HCT116 (cell line): ENCODE data around the gene ACACA.

Experiments
- CTCF ChIP-seq, 3 experiments: fragments of 200-600 bp in 1 of 3; sonication (generic) in 1 of 3; IDR thresholded peaks in 2 of 3; conservative IDR thresholded peaks in 1 of 3; 2 replicates each; pipeline ENCODE4 v1.5.1; 2012 to 2017; ENCODE audit warnings: low read depth in 2 of 3, low read length in 2 of 3, antibody characterized with exemption in 1 of 3, borderline replicate concordance in 1 of 3, control low read depth in 1 of 3, mild to moderate bottlenecking in 1 of 3, mixed read lengths in 1 of 3, mixed run types in 1 of 3, moderate library complexity in 1 of 3; ENCODE audit not compliant: insufficient read depth in 1 of 3
- EZH2phosphoT487 ChIP-seq: fragments of 200-600 bp; IDR thresholded peaks from 2 replicates; pipeline ENCODE4 v1.6.1; 2018; ENCODE audit warnings: antibody characterized with exemption, borderline replicate concordance
- POLR2AphosphoS5 ChIP-seq: IDR thresholded peaks from 2 replicates; pipeline ENCODE4 v1.6.1; 2011; ENCODE audit warnings: mild to moderate bottlenecking, low read depth, low read length, moderate library complexity
- RAD21 ChIP-seq: IDR thresholded peaks from 2 replicates; pipeline ENCODE4 v1.6.1; 2012; ENCODE audit warnings: low read depth, mild to moderate bottlenecking
- SIN3A ChIP-seq: IDR thresholded peaks from 2 replicates; pipeline ENCODE4 v1.6.1; 2012; ENCODE audit warnings: low read depth
- SP1 ChIP-seq: IDR thresholded peaks from 2 replicates; pipeline ENCODE4 v1.6.1; 2012; ENCODE audit warnings: low read depth

- TF ChIP-seq CTCF (IDR thresholded peaks at IDR 0.05 in 2 of 3, conservative IDR thresholded peaks at IDR 0.05 in 1 of 3; ENCODE audit: borderline replicate concordance in 1 of 3, insufficient read depth in 1 of 3, low read depth in 2 of 3, low read length in 2 of 3) = no peak
- no peak for TF ChIP-seq POLR2AphosphoS5
- TF ChIP-seq SP1 = no peak
- TF ChIP-seq RAD21 = no peak
- TF ChIP-seq EZH2phosphoT487 = no peak
- TF ChIP-seq SIN3A = no peak
Measured at GRCh38 chr17:37079065-37079708, 327.4 kb downstream of the ACACA start.
